Stimulated activated CD4-positive, alpha-beta T cell treated with anti-CD3 and anti-CD28 coated beads, Interleukin-12 subunit alpha, Interleukin-12 subunit beta, amount 100 ng/mL, for 48 hours (primary cell): ENCODE results near the gene MYH9.
A peak's percentile ranks its signal among the peaks of the same experiment; 100 is the strongest.
"Not testable (repeated sequence)": the region's sequence is repeated elsewhere in the genome, so short reads cannot be mapped to it uniquely, and the experiment has no call there.

Experiments used
- DNase-seq, 3 donors: peaks; one replicate each; pipeline ENCODE4 v3.0.0-alpha.2; 2020; ENCODE audit warnings: low read depth in 2 of 3, low spot score in 1 of 3

Gene MYH9

DNA sequence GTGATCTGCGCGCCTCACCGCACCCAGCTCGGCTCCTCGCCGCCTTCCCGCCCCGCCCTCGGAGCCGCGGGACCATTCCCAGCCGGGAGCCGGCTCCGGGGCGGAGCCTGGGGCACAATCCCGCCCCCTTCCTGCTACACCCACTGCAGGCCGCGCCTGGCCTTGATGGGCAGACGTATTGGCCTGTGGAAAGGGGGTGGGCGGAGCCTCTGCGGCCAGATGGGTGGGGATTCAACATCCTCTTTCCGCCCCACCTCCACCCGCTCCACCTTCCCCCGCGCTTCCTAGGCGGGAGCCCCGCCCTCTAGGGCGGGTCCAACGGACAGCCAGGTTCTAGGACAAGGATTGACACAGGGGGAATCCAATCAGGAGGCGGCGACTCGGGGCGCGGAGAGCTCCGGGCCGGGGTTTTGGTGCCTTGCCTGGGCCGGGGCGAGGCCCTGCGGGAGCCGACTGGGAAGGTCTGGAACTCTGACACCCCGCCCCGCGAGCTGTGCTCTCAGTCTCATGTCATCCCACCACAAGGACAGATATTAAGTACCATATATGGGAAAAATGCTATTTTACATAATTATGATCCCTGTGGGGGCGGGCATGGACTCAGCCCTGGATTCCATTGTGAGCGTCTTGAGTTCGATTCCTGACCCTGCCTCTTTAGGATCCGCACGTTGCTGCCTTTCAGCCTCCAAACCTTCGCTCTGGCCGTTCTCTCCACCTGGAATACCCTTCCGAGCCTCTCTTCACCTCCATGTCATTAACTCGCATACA, at the start of gene MYH9:
Gene MYH9 (minus strand): TSS at position 9 of the 768 bp plus-strand sequence. CDS start 38,731 bp downstream, outside the sequence.
- peak; percentile 99 to 100 (median 100) for DNase-seq

DNA sequence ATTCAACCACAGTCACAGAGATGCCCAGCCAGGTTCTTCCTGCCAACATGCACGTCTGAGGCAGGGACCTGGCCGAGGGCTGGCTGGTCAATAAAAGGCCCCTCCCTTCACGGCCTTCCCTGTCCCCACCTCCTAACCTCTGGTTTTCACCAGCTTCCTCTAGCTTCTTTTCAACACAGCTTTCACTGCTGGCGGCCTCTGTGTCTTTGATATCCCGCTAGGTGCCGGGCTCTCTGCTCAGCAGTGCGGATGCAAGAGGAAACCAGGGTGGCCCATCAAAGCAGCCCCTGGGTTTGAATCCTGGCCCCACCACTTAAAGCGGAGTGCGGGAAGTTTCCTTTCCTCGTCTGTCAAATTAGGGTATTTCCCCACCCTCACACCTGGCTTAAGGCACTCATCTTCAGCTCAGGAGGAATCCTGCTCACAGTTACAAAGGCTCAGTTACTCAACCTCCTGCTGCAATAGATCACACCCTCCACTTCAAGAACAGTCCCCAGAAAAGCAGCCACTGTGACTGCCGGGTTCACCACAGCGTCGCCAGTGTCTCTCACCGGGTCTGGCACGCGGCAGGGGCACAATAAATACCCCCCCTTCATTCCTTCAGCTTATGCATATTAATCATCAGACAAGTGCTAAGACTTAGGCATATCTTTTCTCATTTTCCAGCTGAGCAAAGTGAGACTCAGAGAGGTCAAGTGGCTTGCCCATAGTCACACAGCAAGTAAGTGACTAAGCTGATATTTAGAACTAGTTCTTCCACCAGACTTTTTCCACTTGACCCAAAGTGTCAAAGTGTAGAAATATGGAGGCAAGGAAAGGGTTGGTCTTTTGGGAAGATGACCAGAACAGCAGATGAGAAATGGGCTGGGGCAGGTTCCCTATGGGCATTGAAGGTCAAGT, 48.0 kb upstream of the MYH9 start:
- peak; percentile 36 to 40 (median 38) for DNase-seq

DNA sequence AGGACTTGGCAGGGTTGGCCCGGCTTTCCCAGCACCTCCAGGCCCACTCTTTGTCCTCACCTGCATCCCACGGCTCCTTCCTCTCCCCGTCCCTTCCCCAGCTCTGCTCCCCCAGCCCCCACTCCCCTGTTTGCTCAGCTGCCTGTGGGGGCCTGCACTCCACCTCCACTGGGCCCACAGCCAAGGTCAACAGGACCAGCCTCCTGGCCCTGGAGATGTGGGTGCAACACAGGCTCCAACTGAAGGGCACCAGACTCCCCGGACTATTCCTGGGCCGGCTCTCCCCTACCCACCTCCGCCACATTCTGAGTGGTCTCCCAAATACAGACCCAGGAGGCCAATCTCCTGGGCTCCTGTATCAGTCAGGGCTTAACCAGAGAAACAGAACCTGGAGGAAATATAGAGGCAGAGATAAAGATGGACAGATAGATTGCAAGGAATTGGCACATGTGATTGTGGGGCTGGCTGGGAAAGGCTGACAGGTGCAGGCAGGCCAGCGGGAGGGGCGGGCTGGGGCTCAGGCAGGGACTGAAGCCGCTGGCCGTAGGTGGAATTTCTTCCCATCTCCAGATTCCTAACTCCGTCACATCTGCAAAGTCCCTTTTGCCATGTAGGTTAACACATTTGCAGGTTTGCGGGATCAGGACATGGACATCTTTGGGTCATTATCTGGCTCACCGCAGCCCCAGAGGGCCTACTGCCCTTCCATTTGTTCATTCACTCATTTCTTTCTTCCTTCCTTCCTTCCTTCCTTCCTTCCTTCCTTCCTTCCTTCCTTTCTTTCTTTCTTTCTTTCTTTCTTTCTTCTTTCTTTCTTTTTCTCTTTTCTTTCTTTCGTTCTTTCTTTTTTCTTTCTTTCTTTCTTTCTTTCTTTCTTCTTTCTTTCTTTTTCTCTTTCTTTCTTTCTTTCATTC, 45.8 kb upstream of the MYH9 start:
- no peak for DNase-seq

DNA sequence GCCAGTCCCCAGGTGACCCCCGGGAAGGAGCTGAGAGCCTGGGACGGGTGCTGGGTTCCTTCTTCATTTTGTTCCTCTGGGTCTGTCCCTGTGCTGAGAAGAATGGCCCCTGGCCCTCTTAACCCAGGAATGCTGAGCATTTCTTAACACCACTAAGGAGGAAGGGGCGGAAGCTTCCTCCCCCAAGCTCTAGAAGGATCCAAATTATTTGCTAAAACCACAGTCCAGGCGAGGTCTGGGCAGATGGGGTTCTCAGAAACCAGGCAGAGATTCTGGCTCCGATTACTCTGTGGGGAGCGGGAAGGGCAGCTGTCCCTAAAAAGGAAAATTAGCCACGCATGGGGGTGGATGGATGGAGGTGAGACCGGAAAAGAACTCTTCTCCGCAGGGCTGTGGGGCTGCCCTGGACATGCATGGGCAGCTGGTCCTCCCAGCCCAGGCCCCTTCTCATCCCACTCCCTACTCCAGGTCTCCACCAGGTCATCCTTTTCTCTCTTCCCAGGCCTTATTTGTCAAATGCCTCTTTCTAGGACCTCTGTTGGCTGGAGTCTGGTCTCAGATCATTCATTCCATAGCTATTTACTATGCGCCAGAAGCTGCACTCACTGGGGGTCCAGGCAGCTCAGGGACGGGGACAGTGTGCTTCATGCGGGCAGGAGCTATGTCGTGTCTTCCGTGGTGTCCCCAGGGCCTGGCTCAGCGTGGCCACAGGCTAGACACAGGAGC, 45.0 kb upstream of the MYH9 start:
- no peak for DNase-seq

DNA sequence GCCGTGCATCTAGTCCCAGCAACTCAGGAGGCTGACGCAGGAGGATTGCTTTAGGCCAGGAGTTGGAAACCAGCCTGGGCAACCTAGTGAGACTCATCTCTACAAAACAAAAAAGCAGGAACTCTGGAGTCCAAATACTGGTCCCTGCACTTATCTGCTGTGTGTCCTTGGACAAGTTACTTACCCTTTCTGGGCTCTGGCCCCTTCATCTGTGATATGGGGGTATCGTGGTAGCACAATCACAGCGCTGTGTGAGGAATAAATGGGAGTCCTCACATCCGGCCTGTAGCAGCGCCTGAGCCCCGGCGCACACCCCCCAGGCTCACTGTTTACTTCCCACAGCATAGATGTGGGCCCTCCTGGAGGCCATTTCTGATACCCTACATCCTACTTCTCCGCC, 44.2 kb upstream of the MYH9 start:
- DNase-seq, result no peak

DNA sequence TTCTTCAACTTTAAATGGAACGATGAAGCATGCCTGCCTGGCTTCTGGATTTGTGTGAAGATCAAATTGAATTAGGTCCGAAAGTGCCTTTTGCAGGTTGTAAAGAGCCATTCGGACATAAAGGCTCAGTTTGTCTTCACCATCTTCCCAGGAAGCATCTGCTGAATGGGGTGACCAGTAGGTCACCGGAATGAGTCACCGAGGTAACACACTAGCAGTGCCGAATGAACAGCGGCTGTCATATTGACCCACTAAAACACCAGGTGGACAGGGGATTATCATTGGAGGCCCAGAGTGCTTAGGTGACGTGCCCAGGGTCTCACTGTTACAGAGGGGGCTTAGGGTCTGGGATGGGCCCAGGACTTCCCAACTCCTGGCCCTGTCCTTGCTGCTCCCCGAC, 43.1 kb upstream of the MYH9 start:
- no peak for DNase-seq

DNA sequence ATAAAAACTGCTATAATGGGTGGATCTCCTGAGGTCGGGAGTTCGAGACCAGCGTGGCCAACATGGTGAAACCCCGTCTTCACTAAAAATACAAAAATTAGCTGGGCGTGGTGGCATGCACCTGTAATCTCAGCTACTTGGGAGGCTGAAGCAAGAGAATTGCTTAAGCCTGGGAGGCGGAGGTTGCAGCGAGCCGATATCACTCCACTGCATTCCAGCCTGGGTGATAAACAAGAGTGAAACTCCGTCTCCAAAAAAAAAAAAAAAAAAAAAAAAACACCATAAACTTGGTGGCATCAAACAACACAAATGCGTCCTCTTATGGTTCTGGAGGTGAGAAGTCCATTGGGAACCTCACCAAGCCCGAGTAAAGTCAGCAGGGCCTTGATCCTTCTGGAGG, 40.2 kb upstream of the MYH9 start:
- DNase-seq, result not testable (repeated sequence)

DNA sequence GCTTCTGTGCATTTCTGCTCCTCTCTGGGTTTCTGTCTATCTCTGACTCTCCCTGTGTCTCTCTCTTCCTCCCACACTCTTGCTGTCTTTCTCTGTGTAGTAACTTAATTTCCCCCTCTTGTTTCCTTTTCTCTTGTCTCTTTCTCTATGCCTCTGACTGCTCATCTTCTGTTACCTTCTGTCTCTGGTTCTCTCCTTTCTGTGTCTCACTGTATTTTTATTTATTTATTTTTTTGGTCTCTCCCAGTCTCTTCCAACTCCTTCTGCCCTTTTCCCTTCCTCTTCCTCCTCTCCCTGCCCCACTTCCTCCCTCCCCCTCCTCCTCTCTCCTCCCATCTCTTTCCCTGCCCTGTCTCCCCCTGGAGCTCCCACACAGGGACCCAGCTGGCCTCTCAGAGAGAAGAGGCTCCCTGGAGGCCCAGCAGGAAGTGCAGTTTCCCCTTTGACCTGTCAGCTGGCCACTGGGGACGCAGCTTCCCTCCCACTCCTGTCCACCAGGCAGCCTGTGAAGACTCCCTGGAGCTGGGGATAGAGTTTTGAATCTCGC, 38.3 kb upstream of the MYH9 start:
- no peak for DNase-seq

DNA sequence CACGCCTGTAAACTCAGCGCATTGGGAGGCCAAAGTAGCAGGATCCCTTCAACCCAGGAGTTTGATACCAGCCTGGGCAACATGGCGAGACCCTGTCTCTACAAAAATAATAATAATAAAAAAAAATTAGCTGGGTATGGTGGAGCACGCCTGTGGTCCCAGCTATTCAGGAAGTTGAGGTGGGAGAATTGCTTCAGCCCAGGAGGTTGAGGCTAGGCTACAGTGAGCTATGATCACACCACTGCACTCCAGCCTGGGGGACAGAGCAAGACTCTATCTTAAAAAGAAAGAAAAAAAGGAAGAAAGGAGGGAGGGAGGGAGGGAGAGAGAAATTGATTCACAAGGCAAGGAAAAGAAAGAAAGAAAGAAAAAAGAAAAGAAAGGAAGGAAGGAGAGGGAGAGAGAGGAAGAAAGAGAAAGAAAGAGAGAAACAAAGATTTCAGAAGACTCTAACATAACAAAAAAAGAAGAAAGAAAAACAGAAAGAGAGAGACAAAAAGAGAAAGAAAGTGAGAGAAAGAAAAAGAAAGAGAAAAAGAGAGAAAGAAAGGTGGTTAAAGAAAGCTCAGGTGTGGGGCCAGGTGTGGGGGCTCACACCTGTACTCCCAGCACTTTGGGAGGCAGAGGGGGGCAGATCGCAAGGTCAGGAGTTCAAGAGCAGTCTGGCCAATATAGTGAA, 37.3 kb upstream of the MYH9 start:
- no peak for DNase-seq

DNA sequence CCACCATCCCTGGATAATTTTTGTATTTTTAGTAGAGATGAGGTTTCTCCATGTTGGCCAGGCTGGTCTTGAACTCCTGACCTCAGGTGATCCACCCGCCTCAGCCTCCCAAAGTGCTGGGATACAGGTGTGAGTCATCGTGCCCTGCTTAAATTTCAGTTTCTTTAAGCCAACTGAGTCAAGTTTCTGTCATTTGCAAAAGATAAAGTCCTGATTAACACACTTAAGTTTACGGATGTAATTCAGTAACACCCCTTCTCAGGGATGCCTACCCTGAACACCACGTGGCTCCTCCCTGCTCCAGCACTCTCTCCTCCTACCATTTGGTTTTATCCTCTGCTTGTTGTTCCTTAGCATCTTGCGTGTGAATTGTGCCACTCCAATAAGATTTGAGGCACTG, 36.7 kb upstream of the MYH9 start:
- not testable (repeated sequence) for DNase-seq

DNA sequence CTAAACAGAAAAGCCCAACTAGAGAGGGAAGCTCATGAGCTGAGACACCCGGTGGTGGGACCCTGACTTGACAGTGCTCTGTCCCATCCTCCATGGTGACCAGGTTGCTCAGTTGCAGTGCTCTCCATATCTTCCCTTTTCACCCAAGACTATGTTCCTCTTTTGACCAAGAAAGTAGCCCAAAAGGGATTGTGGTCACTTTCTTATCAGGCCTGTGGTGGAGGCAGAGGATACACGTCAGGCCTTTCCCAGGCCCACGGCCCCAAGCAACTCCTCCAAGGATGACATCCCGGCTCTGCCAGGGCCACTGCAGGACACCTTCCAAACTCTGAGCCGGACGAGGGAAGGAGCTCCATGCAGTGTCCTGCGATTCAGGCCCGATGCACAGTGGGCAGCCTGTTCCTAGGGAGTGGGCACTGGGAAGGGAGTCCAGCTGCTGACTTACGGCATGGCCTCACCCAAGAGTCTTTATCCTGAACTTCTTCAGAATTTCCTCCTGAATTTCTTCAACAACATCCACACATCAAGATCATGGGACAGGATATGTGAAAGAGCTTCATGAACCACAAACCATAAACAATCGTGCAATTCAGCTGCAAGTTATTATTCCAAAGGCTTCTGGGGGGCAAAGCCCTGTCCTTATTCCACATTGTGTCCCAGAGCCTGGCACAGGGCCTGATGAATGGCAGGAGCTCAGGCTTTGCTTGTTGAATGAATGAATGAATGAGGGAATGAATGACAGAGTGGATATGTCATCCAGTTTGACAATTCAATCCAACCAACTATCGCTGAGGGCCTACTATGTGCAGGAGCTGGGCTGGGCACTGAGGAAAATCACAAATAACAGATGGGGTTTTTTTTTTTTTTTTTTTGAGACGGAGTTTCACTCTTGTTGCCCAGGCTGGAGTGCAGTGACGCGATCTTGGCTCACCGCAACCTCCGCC, 36.0 kb upstream of the MYH9 start:
- DNase-seq, result no peak

DNA sequence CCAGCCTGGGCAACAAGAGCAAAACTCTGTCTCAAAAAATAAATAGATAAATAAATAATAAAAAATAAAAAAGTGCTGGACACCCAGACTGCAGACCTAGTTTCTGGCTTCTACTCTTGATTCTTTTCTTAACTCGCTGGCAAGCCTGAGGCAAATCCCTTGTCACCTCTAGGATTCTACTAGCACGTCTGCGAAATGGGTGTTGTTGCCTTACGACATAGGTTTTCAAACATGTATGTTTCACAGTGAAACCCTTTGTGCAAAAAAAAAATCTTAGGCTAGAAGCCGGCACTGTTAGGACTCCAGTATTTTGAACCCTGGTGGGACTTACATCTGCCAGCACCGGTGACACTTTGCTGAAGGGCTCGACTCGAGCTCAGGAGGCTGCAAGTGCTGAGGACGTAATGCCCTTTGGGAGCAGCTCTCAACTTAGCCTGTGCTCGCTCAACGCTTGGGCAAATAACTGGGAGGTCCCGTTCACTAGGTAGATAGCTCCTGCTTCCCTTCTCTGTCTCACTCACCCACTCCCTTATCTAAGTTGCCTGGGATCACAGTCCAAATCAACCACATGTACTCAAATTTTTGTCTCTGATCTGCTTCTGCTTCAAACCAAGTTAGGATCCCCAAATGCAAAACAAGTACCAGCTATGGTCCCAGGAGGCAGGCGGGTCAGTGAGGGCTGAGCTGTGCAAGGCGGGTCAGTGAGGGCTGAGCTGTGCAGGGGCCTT, 34.7 kb upstream of the MYH9 start:
- no peak for DNase-seq

DNA sequence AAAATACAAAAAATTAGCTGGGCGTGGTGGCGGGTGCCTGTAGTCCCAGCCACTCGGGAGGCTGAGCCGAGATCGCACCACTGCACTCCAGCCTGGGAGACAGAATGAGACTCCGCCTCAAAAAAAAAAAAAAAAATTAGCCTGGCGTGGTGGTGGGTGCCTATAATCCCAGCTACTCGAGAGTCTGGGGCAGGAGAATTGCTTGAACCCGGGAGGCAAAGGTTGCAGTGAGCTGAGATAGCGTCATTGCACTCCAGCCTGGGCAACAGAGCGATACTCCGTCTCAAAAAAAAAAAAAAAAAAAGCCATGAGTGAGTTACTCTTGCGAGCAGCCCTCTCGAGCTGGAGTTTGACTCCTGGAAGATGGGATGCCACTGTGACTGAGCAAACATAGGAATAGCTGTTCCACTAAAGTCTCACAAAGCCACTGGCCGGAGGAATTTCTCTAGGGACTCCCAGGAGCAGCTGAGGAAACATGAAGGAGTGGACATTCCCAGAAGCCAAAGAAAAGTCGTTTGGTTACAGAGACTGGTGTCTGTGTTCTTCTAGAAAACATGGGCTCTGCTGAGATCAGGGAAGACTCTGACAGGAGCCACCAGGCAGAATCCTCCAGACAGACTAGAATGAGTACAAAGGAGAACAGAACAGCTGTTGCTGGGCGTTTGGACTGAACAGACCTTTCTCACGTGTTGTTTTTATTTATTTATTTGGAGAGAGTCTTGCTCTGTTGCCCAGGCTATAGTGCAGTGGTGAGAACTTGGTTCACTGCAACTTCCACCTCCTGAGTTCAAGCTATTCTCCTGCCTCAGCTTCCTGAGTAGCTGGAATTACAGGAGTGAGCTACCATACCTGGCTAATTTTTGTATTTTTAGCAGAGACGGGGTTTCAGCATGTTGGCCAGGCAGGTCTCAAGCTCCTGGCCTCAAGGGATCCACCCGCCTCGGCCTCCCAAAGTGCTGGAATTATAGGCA, 32.4 kb upstream of the MYH9 start:
- no peak for DNase-seq

DNA sequence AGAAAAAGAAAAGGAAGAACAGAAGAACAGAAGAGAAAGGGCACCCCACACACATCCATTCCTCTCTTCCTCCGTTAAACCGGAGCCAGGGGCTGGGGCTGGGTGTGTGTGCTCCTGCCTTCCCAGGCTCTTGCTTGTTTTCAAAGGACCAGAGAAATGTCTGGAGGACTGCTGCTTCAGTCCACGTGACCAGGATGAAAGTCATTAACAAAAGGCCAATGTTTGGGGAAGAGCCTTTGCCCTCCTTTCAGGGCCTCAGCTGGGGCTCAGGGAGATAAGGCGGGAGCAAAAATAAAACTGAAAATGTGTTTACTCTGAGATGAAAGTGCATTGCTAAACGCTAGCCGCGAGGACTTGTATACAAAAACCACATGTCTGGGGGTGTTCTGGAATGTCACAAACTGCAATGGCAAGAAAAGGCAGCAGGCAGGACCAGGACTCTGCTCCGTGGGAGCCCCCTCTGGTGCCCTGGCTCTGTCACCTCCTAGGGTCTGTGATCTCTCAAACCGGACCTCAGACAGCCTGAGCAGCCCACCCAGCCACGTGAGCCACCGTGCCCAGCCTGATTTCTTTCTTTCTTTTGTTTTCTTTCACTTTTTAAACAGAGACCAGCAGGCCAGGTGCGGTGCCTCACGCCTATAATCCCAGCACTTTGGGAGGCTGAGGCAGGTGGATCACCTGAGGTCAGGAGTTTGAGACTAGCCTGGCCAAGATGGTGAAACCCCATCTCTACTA, 31.6 kb upstream of the MYH9 start:
- no peak for DNase-seq

DNA sequence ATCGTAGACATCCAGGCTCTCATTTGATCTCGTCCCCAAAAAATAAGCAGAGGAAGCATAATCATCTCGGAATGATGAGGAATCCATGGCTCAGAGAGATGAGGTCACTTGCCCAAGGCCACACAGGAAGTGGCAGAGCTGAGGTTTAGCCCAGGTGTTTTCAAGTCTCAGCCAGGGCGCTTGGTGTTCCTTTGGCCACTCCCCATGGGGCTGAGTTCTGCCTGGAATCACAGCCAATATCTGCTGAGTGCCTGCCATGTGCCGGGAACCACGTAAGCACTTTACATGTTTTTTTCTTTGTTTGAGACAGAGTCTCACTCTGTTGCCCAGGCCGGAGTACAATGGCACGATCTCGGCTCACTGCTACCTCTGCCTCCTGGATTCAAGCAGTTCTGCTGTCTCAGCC, 29.5 kb upstream of the MYH9 start:
- no peak for DNase-seq
